Activated CD4-positive, alpha-beta T cell treated with anti-CD3 and anti-CD28 coated beads for 1 hour (primary cell): ENCODE results near the gene GINM1.

Experiments used
- DNase-seq: peaks from one replicate; pipeline ENCODE4 v3.0.0-alpha.2; 2020

Gene GINM1

DNA sequence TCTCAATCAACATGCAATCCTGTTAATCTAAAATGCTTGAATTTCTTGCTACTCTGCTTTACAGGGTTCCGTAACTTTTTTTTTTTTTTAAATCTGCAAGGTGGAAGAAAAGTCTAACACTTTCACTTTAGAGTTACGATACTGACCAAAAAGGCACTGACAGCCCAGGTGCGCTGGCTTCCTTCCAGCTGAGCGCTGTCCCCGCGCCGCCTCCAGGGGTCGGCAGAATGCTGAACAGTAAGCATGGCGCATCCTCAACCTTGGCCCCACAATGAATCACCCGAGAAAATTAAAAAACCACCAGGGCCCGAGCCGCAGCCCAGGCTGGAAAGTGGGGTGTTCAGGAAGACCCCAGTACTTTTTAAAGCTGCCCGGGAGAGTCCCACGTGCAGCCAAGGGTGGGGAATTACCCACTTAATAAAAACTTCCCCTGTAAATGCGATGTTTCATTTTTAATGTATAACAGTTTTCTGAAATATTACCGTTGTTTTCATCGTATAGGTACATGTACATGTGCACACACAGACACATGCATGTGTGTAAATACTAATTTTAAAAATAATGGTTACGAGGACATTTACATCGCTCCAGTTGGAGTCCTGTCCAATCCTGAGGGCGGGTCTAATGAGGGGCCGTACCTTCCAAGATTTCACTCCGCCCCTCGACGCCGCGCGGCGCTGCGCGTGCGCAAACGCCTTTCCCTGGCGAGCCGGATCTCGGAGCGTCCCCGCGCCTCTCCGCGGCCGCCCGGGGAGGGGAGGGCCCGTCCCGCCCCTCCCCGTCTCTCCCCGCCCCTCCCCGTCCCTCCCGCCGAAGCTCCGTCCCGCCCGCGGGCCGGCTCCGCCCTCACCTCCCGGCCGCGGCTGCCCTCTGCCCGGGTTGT is at the start of gene GINM1:
Gene GINM1, plus strand, starts transcription at position 849 of the 883 bp plus-strand sequence. CDS start 40 bp downstream, outside the sequence.
- peak; percentile 94 for DNase-seq

- DNase-seq, result no peak
Measured at GRCh38 chr6:149529650-149530049, 36.5 kb upstream of the GINM1 start.

- no peak for DNase-seq
Measured at GRCh38 chr6:149534742-149535141, 31.4 kb upstream of the GINM1 start.

DNA sequence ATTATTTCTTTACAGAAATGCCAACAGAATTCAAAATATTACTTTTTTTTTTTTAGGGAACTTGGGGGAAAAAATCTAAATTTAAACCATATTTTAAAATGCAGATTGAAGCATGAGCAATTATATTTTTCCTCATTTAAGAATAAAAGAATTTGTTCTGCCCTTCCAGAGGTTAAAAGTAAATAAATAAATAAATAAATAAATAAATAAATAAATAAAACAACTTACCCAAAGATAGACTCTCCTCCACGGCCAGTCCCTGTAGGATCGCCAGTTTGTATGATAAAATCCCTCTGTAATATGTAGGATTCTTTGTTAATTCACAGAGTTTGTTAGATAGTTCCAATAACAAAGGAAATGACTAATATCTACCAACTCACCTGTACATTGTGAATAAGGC is 25.0 kb upstream of the GINM1 start:
- DNase-seq, result no peak

DNA sequence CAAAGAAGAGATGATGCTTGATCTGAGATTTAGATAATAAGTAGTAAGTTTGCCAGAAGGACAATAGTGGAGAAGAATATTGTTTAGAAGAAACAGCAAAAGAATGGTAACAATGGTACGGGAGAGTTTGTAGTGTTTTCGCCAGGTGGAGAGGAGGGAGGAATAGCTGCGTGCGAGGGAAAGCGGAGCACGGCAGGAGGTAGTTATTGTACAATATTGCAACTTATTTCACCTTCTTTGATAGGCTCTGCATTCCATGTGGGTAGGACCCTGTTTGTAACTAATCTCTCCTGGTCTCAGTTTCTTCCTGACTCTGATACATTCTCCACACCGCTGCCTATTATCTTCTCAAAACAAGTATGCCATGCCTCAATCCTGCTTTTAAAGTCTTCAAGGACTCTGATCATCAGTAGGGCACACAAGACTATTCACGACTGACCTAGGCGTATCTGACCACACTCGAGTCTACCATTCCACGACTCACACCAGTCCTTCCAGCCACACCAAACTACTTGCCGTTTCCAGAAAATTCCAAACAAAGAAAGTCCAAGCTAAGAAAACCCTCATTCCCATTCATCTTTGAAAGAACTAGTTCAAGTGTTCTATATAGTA is 21.4 kb upstream of the GINM1 start:
- no peak for DNase-seq

DNA sequence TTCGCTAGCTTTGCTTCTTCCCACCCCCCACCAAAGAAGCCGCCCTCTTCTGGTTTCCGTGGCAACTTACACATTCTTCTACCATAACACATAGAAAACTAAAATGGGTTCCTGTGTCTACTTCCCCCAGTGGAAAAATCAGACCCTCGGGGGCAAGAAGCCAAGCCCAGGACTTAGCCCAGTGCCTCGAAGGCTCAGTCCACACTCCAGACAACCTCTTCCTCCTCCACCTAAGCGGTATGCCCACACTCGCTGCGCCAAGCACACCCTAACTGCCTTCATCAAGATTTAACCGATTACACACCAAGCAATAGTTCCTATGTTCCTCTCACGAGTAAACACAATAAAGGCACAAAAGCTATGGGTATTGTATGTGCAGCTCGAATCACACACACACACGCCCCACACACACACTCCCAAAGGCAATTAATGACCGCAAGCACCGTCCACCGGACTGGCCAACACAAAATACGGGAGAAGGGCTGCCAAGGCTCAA is 20.9 kb upstream of the GINM1 start:
- DNase-seq, result peak; percentile 50

DNA sequence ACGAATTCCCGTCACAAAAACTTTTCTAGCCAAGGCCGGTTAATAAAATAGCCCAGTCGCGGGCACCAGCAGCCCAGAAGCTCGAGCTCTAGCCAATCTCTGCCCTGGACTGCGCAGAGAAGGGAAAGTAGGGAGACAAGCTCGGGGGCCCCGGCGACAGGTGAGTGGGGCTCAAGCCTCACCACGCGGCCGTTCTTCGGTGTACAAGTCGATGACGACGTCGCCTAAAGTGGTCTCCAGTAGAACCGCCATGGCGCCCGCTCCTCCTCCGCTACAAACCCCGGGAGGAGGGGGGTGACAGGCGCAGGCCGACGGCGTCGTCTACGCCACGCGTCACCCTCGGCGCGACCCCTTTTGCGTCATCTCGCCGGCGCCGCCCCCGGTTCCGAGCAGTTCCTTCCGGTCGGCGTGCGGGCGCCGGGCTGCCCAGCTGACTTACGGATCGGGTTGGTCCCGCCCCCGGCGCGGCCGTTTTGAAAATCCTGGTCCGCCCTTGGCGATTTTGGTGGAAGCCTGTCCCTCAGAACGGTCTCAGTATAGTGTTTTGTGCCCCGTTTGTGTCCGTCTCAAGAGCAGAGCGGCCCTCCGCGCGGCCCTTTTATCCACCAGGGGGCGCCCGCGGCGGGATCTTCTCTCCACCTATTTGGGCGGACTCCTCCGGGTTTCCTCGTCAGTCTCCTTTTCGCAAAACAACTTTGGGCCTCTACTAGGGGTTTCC is 20.3 kb upstream of the GINM1 start, which contains the start of gene PPIL4:
Gene PPIL4, minus strand, starts transcription at position 290 of the 718 bp plus-strand sequence. Its CDS starts 38 bp downstream, at position 252.
- peak; percentile 95 for DNase-seq

- DNase-seq, result no peak
Measured at GRCh38 chr6:149551920-149552319, 14.3 kb upstream of the GINM1 start.

GRCh38 chr6:149558029-149558428 is 8.1 kb upstream of the GINM1 start:
- DNase-seq, result no peak

- no peak for DNase-seq
Measured at GRCh38 chr6:149559389-149559788, 6.8 kb upstream of the GINM1 start.

DNA sequence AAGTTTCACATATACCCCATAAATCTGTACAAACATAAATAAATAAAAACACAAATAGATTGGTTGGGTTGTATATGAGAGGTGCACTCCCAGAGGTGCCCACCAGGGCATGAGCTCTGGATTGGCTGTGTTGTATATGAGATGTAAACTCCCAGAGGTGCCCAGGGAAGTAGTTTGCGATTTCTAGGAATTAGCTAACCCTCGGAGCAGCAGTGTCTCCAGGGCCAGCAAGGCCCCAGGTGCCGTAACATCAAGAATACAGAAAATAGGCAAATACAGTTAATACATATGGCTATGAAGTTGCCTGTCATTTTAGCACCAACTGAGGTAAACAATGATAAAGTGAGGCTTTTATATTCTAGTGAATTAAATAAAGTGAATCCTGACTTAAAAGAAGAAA is 5.4 kb upstream of the GINM1 start:
- DNase-seq, result no peak

GRCh38 chr6:149563203-149563927 is 2.8 kb upstream of the GINM1 start:
- no peak for DNase-seq

DNA sequence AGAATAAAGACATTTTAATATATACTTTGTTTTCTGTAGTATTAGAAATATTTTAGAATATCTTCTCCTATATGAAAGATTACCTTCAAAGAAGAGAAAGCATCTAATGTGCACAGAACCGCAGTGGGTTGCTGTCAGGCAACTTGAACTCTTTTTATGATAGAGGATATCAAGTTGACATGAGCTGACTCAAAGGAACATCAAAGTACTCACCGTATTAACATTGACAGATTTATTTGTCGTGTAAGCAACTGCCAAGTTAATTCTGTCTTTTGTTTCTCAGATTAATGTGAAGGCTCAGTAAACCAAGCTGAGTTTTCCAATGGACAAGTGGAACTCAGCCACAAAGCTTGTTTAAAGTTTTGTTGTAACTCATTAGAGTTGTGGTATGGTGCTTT is 2.2 kb upstream of the GINM1 start:
- no peak for DNase-seq

DNA sequence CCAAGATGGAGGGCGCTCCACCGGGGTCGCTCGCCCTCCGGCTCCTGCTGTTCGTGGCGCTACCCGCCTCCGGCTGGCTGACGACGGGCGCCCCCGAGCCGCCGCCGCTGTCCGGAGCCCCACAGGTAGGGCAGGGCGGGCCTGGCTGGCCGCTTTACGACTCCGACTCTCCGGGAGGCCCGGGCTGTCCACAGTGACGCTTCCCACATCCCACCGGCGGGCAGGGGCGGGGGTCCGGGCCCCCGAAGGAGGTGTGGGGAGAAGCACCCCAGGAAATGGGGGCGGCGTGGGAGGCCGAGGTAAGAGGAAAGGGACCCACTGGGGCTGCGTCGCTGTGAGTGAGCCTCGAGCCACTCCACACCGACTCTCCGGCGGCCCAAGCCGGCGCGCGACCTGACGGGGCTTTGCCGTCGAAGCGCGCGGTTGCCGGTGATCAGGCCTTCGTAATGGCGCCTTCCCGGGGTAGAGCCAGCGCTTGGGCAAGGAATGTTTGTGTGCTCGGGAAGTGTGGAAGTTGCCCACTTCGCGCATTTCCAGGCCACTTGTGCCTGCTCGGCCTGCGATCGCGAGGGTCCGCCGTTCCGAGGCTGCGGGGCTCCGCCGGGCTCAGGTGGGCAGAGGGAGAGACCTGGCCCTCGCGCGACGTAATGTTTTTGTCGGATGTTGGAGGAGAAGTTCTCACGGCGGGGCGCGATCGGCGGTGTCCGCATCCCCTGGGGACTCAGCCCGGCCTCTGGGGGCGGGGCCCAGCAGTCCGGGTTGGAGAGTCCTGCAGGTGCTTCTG is 427 bp downstream of the GINM1 start:
- DNase-seq, result peak; percentile 39

GRCh38 chr6:149567194-149567586 is 1.0 kb downstream of the GINM1 start:
- no peak for DNase-seq

DNA sequence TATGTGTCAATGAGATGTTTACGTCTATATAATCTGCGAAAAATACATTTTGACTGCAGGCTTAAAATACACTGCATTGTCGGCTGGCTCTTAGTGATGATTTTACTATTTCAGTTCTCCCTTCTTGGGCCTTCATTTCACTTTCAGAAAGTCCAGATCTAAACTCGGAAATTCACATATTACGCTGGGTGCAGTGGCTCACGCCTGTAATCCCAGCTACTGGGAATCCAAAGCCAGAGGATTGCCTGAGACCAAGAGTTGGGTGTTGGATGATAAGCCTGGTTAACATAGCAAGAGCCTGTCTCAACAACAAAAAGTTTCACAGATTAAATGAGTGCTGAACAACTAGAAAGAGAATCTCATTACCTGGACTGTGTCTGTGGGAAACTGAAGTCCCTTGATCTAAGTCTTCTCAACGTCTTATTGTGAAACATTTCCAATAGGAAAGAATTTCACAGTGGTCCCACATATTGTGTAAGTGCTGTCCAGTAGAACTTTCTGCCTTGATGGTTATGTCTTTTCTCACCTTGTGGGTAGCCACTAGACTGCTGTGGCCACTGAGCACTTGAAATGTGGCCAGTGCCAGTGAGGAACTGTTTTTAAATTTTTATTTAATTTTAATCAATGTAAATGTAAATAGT is 1.9 kb downstream of the GINM1 start:
- DNase-seq, result no peak

GRCh38 chr6:149580880-149581279 is 14.7 kb downstream of the GINM1 start:
- no peak for DNase-seq

DNA sequence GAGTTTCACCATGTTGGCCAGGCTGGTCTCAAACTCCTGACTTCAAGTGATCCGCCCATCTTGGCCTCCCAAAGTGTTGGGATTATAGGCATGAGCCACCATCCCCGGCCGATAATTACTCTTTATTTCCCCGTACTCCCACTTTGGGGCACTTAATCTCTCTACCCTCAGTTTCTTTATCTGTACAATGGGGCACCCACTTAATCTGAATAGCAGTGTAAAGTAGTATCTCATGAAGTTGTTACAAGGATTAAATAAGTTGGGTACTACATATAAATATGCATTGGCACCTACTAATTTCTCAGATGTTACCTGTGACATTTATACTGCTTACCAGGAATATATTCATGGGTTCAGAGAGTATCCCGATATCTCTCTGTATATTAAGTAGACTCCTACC is 15.2 kb downstream of the GINM1 start:
- DNase-seq, result no peak

DNA sequence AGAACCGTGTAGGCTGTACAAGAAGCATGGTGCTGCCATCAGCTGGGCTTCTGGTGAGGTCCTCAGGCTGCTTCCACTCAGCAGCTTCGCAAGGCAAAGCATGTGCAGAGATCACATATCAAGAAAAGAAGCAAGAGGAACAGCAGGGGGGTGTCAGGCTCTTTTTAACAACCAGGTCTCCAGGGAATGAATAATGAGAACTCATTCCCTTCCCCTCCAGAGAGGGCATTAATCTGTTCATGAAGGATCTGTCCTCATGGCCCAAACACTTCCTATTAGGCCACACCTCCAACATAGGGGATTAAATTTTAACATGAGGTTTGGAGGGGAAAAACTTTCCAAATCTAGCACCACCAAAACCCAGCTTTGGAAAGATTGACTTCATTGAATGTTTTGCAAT is 20.0 kb downstream of the GINM1 start:
- DNase-seq, result no peak

DNA sequence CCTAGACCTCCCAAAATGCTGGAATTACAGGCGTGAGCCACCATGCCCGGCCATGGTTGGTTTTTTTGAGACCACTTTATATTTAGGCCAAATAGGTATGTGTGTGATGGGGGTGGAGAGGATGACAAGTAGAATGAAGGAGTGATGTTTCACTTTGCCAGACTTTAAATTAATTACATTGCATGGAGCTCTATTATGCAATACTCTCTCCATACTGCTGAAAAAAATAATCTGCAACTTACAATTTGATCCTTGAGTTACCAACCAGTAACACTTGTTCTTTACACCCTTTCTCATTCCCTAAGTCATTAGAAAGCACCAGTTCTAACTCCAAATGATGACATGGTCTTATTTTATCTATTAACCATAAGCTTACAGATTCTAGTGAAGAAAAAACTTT is 26.8 kb downstream of the GINM1 start:
- DNase-seq, result no peak

DNA sequence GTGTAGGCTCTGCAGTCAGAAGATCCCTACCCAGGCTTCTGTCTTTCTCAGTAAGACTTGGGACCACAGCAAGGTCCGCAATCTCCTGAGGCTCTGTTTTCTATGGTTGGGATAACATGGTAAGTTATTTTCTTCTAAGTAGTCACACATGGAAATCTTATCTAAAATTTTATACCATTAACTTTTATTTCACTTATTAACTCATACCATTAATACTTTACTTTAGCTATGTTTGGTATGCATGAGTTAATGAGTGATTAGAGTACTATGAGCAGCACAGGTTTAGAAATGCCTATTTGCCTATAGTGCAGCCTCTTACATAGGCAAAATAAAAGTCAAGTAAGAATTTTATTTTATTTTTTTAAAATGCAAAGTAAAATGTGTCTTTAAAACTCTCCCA is 27.2 kb downstream of the GINM1 start:
- DNase-seq, result no peak
